ENCODE measurements around the gene FCRL4. TPM values are rescaled to one million over a fixed set of nuclear protein-coding genes. Genes with fewer than 3 reads are reported as not detected.
A peak's percentile ranks its signal among the peaks of the same experiment; 100 is the strongest.
"Not testable (repeated sequence)": the region's sequence is repeated elsewhere in the genome, so short reads cannot be mapped to it uniquely, and the experiment has no call there.

The FCRL4 gene
- total RNA-seq, 8 experiments from 2014 or later: 0.04 to 0.14 (median 0.10) TPM; not detected in 3

DNA sequence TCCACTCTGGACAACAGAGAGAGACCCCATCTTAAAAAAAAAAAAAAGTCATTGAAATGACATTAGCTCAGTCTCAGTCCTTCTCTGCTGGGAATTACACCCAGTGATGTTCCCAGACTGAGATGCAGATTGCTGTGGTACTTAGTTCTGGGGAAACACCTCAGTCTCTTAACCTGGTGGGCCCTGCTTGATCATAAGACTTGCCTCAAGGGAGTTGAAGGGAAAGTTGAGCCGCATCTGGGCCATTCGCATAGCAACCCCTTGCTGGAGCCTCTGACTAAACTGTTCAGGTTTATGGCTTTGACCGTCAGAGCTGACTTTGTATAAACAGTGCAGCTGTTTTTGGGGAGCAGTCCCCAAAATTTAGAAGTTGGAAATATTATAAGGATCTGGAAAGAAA, 13.4 kb downstream of the FCRL4 start:
- no peaks in the 10 kb centered on the region for H3K4me1 ChIP-seq (replicated peaks in 1 of 2)
- in situ Hi-C loops (cut with MboI; ENCODE audit: low pct_unique_long_range_greater_than_20kb in 2 of 9, low sequenced_read_pairs in 9 of 9, unreplicated experiment in 9 of 9): loop anchor here in 4 of 9 experiments (25.0 kb wide), 4 partner anchors 353 to 553 kb away; a partner anchor contains a TSS
- no peak for ATAC-seq (replicated peaks in 6 of 8)
- WGBS, 10 experiments: 0 to 96% (median 67%) methylated on average over 1 to 3 of the region's 3 CpGs; no CpG with 5 or more reads in 1 of the 10 experiments
- H3K27ac ChIP-seq: no peak overlapping the region
- no peak overlapping the region for H3K4me3 ChIP-seq

DNA sequence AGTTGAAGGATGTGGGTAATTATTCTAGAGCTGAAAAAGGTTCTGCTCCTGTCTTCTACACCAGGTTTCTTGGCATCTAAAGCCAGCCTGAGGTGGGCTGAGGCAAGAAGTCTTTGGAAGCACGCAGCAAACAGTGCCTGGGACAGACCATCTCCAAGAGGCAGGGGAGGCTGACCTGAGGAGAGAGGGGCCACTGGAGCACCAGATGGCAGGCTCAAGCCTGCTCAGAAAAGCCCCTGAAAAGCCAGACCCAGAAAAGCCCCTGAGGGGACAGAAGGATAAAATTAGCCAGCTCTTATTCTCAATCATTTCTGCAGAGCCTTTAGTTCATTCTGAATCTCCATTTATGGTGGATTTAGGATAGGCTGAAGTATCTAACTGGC, 17.1 kb downstream of the FCRL4 start:
- WGBS, 10 experiments: 20 to 100% (median 70%) methylated on average over 1 of the region's 1 CpG; no CpG with 5 or more reads in 4 of the 10 experiments
- Histone ChIP-seq H3K4me3 (no peak overlapping the region), H3K27ac (no peak overlapping the region), H3K4me1 (replicated peaks in 1 of 2) (no peaks in the 10 kb centered on the region)
- in situ Hi-C loops (cut with MboI; ENCODE audit: low pct_unique_long_range_greater_than_20kb in 2 of 9, low sequenced_read_pairs in 9 of 9, unreplicated experiment in 9 of 9): loop anchor here in 4 of 9 experiments (25.0 kb wide), 4 partner anchors 356 to 556 kb away; a partner anchor contains a TSS
- ATAC-seq (replicated peaks in 6 of 8): no peak

DNA sequence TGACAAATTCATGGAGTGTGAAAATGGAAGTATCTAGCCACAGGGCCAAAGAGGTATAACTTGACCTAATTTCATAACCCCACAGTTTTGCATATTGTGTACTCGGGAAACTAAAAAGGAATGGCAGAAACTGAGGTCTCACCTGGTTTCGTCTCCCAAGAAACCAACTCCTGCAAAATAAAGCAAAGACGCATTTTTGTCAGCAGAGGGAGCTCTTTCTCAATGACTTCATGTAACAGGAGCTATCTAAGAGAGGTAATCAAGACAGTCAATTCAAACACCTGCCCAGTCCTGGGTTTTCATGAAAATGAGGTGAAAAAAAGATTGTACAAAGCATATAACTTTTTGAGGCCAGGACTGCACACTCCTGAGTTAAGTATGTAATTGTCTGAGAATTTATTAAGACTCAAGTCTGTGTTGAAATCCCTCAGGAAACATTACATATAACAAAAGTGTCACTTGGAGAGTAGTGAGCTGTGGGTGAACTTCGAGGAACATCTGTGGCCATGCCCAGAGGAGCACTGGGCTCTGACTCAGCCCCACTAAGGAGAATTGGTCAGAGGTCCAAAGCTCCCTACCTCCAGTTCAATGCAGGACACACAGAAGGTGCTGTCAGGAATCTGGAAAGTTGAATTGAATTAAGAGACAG, 17.6 kb downstream of the FCRL4 start:
- in situ Hi-C loops (cut with MboI; ENCODE audit: low pct_unique_long_range_greater_than_20kb in 2 of 9, low sequenced_read_pairs in 9 of 9, unreplicated experiment in 9 of 9): loop anchor here in 4 of 9 experiments (25.0 kb wide), 4 partner anchors 357 to 557 kb away; a partner anchor contains a TSS
- 0 to 33% (median 13%) methylated on average over 1 to 4 of the region's 4 CpGs for WGBS, 10 experiments
- peak in 7 of 8 experiments; percentile 39 to 71 (median 55) for ATAC-seq (replicated peaks in 6 of 8)
- H3K4me3 ChIP-seq: no peak overlapping the region
- no peak overlapping the region for H3K27ac ChIP-seq
- peaks cover 2% of the 10 kb centered on the region in 2 donors for H3K4me1 ChIP-seq (replicated peaks in 1 of 2)

DNA sequence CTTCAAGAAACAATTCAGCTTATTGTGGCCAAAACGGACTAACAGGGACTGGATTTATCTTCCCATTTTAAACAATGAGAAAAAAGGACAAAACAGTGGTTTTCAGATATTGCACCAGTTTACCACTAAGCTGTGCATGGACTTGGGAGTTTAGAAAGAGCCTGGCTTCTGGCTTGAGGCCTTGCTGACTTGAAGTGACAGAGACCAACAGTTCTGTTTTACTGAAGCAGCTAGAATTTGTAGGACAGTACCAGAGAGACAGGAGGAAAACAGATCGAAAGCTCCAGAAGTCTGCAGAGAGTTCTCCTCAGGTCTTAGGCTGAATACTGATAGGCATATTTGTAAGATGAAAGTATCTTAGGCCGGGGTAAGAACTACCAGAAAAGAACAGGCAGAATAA, 20.5 kb downstream of the FCRL4 start:
- in situ Hi-C loops (cut with MboI; ENCODE audit: low pct_unique_long_range_greater_than_20kb in 2 of 9, low sequenced_read_pairs in 9 of 9, unreplicated experiment in 9 of 9): loop anchor here in 4 of 9 experiments (25.0 kb wide), 4 partner anchors 360 to 560 kb away; a partner anchor contains a TSS
- H3K4me1 ChIP-seq (replicated peaks in 1 of 2): peaks cover 6 to 9% of the 10 kb centered on the region in 2 donors
- H3K27ac ChIP-seq: no peak overlapping the region
- 10 to 86% (median 56%) methylated on average over 1 to 3 of the region's 3 CpGs; no CpG with 5 or more reads in 2 of the 10 experiments for WGBS, 10 experiments
- H3K4me3 ChIP-seq: no peak overlapping the region
- no peak for ATAC-seq (replicated peaks in 6 of 8)

DNA sequence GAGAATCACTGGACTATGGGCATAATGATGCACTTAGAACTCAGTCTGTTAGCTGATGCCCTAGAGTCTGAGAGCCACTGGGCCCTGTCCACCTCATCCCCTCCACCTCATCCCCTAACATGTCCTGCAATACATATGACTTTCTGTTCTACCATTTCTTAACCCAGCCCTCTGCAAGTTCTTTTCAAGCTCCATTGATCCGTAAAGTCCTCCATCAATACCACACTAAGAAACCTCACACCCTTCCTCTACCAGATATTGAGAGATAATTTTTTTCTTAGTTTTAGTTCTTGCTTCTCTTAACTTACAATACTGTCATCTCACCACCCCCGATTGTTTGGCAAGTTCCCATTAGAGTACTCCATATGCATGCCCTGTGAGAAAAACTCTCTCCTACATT, 22.1 kb downstream of the FCRL4 start:
- Histone ChIP-seq H3K4me1 (replicated peaks in 1 of 2) (peaks cover 6 to 9% of the 10 kb centered on the region in 2 donors), H3K4me3 (no peak overlapping the region), H3K27ac (no peak overlapping the region)
- 0 to 100% (median 76%) methylated on average over 1 to 2 of the region's 2 CpGs; no CpG with 5 or more reads in 2 of the 10 experiments for WGBS, 10 experiments
- in situ Hi-C loops (cut with MboI; ENCODE audit: low pct_unique_long_range_greater_than_20kb in 2 of 9, low sequenced_read_pairs in 9 of 9, unreplicated experiment in 9 of 9): loop anchor here in 4 of 9 experiments (25.0 kb wide), 4 partner anchors 362 to 562 kb away; a partner anchor contains a TSS
- ATAC-seq (replicated peaks in 6 of 8): no peak

DNA sequence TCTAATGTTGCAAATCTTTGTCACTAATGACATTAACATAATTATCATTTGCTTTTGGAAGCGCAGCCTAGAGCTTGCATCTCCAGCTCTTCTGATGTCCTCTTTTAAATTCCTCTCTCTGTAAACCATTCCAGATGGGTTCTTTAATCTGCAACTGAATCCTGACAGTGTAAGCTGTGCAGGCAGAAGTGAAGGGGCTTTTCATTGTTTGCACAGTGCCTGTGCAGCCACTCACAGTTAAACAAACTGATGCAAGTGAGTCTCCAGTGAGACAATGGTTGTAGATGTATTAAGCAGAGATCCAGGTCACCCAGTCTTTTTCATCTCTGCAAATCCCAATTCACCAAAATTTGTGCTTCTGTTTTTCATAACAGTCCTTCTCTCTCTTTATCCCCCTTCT, 23.0 kb downstream of the FCRL4 start:
- in situ Hi-C loops (cut with MboI; ENCODE audit: low pct_unique_long_range_greater_than_20kb in 2 of 9, low sequenced_read_pairs in 9 of 9, unreplicated experiment in 9 of 9): loop anchor here in 4 of 9 experiments (25.0 kb wide), 4 partner anchors 362 to 562 kb away; a partner anchor contains a TSS
- Histone ChIP-seq H3K27ac (no peak overlapping the region), H3K4me3 (no peak overlapping the region), H3K4me1 (replicated peaks in 1 of 2) (peaks cover 6 to 9% of the 10 kb centered on the region in 2 donors)
- ATAC-seq (replicated peaks in 6 of 8): peak in 5 of 8 experiments; percentile 45 to 80 (median 57)
- 0 to 67% (median 39%) methylated on average over 1 of the region's 1 CpG for WGBS, 10 experiments

DNA sequence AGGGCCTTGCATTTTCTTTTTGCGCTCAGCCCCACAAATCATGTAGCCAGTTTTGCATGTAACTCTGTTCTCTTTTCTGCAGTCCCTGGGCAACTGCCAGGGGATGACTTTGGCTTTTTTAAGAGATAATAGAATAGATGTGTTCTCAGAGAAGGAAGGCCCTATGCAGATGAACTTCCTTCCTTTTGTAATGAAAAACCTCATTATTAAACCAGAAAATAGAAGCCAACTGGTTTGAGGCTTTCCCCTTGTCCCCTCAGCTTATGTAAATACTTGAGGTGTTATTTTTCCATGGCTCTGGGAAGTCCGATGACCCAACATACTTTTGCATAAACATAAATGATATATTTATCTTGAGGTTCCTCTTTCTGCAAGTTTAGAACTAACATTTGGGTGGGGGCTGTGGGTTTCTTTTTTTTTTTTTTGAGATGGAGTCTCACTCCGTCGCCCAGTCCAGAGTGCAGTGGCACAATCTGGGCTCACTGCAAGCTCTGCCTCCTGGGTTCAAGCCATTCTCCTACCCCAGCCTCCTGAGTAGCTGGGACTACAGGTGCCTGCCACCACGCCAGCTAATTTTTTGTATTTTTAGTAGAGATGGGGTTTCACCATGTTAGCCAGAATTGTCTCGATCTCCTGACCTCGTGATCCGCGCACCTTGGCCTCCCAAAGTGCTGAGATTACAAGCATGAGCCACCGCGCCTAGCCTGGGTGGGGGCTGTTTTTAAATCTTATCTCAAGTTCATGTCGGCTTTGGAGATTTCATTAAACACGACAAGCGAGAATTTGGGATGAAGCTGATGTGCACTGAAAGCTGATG, 31.2 kb downstream of the FCRL4 start:
- Histone ChIP-seq H3K27ac (no peak overlapping the region), H3K4me3 (no peak overlapping the region), H3K4me1 (replicated peaks in 1 of 2) (peaks cover 3% of the 10 kb centered on the region in 2 donors)
- ATAC-seq (replicated peaks in 6 of 8): peak in 5 of 8 experiments; percentile 70 to 90 (median 86)
- WGBS, 10 experiments: 8 to 88% (median 62%) methylated on average over 2 to 14 of the region's 14 CpGs
- in situ Hi-C loops (cut with MboI; ENCODE audit: low pct_unique_long_range_greater_than_20kb in 2 of 9, low sequenced_read_pairs in 9 of 9, unreplicated experiment in 9 of 9): no loop called here

DNA sequence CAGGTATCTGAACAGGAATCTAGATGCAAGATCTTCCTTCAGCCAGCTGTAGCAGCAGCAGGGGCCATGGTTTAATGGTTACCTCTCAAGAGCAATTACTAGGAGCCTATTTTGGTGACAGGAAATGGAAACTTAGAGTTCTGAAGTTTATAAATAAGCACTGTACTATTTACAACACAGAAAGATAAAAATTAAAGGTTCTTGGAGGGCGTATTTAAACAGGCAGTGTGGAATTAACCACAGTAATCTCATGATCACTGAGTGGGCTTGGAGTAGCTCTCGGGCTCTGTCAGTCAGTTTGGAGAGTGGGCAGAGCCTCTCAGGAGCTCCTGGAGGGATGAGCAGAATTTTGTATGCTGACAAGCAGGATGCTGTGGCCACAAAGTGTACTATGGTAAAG, 35.4 kb downstream of the FCRL4 start:
- in situ Hi-C loops (cut with MboI; ENCODE audit: low pct_unique_long_range_greater_than_20kb in 2 of 9, low sequenced_read_pairs in 9 of 9, unreplicated experiment in 9 of 9): no loop called here
- H3K27ac ChIP-seq: no peak overlapping the region
- ATAC-seq (replicated peaks in 6 of 8): no peak
- H3K4me1 ChIP-seq (replicated peaks in 1 of 2): peaks cover 3% of the 10 kb centered on the region in 2 donors
- H3K4me3 ChIP-seq: no peak overlapping the region
- WGBS, 10 experiments: 0 to 88% (median 60%) methylated on average over 1 to 2 of the region's 2 CpGs; no CpG with 5 or more reads in 1 of the 10 experiments

DNA sequence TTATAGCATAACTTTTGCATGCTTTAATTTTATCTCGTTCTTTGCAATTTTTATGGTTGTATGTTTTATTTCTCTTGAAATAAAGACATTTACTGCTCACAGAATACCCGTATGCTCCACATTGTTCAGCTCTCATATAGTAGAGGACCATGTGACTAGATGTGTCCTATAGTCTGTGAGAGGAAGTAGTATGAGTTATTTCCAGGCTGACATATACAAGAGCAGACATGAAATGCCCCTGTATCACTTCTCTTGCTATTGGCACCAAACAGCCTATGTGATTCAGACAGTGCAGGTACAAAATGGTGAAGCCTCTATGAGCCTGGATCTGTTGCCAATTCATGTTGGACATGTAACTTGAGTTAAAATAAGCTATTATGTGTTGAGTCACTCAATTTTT, 39.8 kb downstream of the FCRL4 start:
- Histone ChIP-seq H3K4me3 (no peak overlapping the region), H3K27ac (no peak overlapping the region), H3K4me1 (replicated peaks in 1 of 2) (no peaks in the 10 kb centered on the region)
- 0 to 94% (median 46%) methylated on average over 1 to 2 of the region's 2 CpGs for WGBS, 10 experiments
- in situ Hi-C loops (cut with MboI; ENCODE audit: low pct_unique_long_range_greater_than_20kb in 2 of 9, low sequenced_read_pairs in 9 of 9, unreplicated experiment in 9 of 9): no loop called here
- no peak for ATAC-seq (replicated peaks in 6 of 8)

DNA sequence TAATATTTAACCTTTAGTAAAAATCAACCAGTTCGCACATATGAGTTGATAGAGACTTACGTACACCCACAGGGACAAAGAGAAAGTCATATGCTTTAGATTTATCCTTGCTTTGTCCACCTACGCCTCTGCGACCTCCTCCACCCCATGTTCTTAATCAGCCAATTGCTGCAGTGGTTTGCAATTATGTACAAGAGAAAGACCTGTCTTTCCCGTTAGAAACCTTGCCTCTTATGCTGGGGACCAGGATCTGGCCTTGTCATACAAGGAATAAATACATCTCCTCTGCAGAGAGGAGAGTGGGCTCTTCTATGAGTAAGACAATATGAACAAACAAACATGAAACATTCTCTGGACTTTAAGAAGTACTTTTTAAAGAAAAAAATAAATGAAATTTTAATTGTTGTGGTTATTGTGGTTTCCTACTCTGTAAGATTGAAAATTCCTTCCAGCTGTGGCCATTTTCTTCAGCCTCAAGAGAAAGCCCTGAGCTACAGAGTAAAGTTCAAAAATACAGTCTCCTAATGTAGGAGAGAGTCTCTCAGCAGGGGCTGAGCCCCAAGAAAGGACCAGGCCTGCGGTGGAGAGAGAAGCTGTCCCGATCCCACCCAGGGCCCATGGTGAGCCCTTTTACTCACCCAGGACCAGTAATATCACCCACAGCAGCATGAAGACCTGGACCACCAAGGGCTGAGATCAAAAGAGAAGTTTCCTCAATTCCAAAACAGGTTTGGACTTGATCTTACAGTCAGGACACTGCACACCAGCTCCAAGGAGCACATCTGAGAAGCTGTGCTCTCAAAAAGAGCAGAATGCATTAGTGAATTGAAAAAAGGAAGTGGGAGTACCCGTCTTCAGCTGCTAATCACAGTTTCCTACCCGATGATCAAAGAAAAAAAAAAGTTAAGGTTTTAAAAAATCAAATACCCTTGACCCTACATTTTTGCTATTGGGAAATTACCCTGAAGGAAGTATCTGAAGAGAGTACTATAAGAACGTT, 45.9 kb downstream of the FCRL4 start, which contains the start of gene FCRL5:
TSS of gene FCRL5 (minus strand) at position 822 of the 1,000 bp plus-strand sequence. CDS start at position 669, 153 bp downstream.
- in situ Hi-C loops (cut with MboI; ENCODE audit: low pct_unique_long_range_greater_than_20kb in 2 of 9, low sequenced_read_pairs in 9 of 9, unreplicated experiment in 9 of 9): no loop called here
- Histone ChIP-seq H3K27ac (no peak within 1 kb of the TSS), H3K4me3 (no peak within 1 kb of the TSS), H3K4me1 (replicated peaks in 1 of 2) (no peaks in the 10 kb centered on the region)
- ATAC-seq (replicated peaks in 6 of 8): no peak
- WGBS, 10 experiments: 26 to 90% (median 78%) methylated on average over 1 to 10 of the region's 10 CpGs

DNA sequence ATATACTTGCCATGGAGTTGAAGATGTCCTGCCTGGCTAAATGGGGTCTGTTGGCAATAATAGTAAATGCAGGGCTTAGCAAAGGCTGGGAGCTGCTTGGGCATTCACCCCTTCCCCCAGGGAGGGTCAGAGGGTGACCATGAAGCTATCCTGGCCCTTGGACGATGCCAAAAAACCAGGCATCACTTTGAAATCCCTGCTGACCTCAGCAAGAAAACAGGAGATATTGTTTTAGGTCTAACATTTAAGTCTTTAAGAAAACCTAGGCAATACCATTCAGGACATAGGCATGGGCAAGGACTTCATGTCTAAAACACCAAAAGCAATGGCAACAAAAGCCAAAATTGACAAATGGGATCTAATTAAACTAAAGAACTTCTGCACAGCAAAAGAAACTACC, 49.8 kb downstream of the FCRL4 start:
- in situ Hi-C loops (cut with MboI; ENCODE audit: low pct_unique_long_range_greater_than_20kb in 2 of 9, low sequenced_read_pairs in 9 of 9, unreplicated experiment in 9 of 9); H3K4me3 ChIP-seq; H3K27ac ChIP-seq; H3K4me1 ChIP-seq (replicated peaks in 1 of 2); ATAC-seq (replicated peaks in 6 of 8): not testable (repeated sequence)
- 29 to 100% (median 79%) methylated on average over 1 of the region's 1 CpG; no CpG with 5 or more reads in 6 of the 10 experiments for WGBS, 10 experiments

DNA sequence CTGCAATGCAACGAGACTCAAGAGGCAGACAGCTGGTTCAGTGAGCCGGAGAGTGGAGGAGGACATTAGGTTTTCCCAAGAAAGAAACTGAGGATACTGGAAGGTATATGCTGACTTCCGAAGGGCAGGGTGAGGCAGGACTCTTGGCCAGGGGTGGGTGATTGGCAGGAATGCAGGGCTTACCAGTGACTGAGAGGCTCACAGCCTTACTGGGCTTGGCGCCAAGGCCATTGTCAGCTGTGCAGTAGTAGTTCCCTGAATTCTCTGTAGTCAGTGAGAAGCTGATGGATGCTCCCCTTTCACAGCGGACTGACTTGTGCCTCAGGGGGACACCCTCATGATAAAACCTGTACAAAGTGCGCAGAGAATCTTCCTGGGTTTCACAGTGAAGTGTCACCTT, 55.2 kb downstream of the FCRL4 start:
- WGBS, 10 experiments: 10 to 90% (median 78%) methylated on average over 2 to 6 of the region's 6 CpGs; no CpG with 5 or more reads in 3 of the 10 experiments
- H3K27ac ChIP-seq: no peak overlapping the region
- H3K4me3 ChIP-seq: no peak overlapping the region
- ATAC-seq (replicated peaks in 6 of 8): peak in 4 of 8 experiments; percentile 24 to 64 (median 42)
- in situ Hi-C loops (cut with MboI; ENCODE audit: low pct_unique_long_range_greater_than_20kb in 2 of 9, low sequenced_read_pairs in 9 of 9, unreplicated experiment in 9 of 9): no loop called here
- H3K4me1 ChIP-seq (replicated peaks in 1 of 2): no peaks in the 10 kb centered on the region

Measured in motor neuron (in vitro differentiated cells).